Panc1 (cell line): ENCODE results near the gene RNF213. TPM values are rescaled to one million over a fixed set of nuclear protein-coding genes. Genes with fewer than 3 reads are reported as not detected.

Source experiments
- ATAC-seq: fragments of 200-7000 bp; cut with Tn5 transposase; 2 replicates; pipeline ENCODE4 v1.9.1; 2020; ENCODE audit warnings: mild to moderate bottlenecking, moderate library complexity
- BruUV-seq: library from RNA; stranded (reverse); fragments of 400-500 nt; replicated peaks from 2 replicates; lab custom pipeline; 2021; lab: Mats Ljungman, UMichigan
- CTCF ChIA-PET: fragments of 300-600 bp; sonication (Branson Sonifier 250); formaldehyde crosslinking; loops from one replicate; lab custom pipeline; 2022; ENCODE audit warnings: antibody characterized with exemption; lab: Charles Lee
- POLR2A ChIA-PET: fragments of 300-600 bp; sonication (Branson Sonifier 250); formaldehyde crosslinking; loops from one replicate; lab custom pipeline; 2022; ENCODE audit warnings: antibody characterized with exemption; lab: Charles Lee
- DNase-seq: peaks from one replicate; pipeline ENCODE4 v3.0.0-alpha.2; 2010; ENCODE audit warnings: low read depth, low spot score
- H3K27ac ChIP-seq: 2 replicates; pipeline ENCODE4 v1.5.1; 2011; ENCODE audit warnings: mild to moderate bottlenecking, low read length, inconsistent platforms
- H3K27me3 ChIP-seq: fragments of 200-500 bp; sonication (Bioruptor generic); 2 replicates; pipeline ENCODE4 v1.6.0; 2014; ENCODE audit warnings: low read length, inconsistent platforms; ENCODE audit not compliant: control insufficient read depth, insufficient read depth
- H3K36me3 ChIP-seq: fragments of 200-500 bp; sonication (Bioruptor generic); 2 replicates; pipeline ENCODE4 v1.5.1; 2014; ENCODE audit warnings: inconsistent platforms, mild to moderate bottlenecking, low read length, moderate library complexity; ENCODE audit not compliant: control insufficient read depth, insufficient read depth
- H3K4me1 ChIP-seq: 2 replicates; pipeline ENCODE4 v1.5.1; 2011; ENCODE audit warnings: inconsistent platforms, mild to moderate bottlenecking, low read length, moderate library complexity; ENCODE audit not compliant: control insufficient read depth, insufficient read depth
- H3K4me3 ChIP-seq, 2 experiments: 2 replicates each; pipeline ENCODE4 v1.5.1; 2011 to 2012; ENCODE audit warnings: low read depth in 2 of 2, low read length in 2 of 2, mild to moderate bottlenecking in 2 of 2, inconsistent platforms in 1 of 2, moderate library complexity in 1 of 2
- H3K9me3 ChIP-seq: fragments of 200-500 bp; sonication (Bioruptor generic); 2 replicates; pipeline ENCODE4 v1.5.1; 2014; ENCODE audit warnings: low read depth, mild to moderate bottlenecking, inconsistent platforms, low read length, moderate library complexity; ENCODE audit not compliant: control insufficient read depth, insufficient read depth
- POLR2AphosphoS5 ChIP-seq: IDR thresholded peaks from 2 replicates; pipeline ENCODE4 v1.6.1; 2012; ENCODE audit warnings: mild to moderate bottlenecking, low read depth, low read length, moderate library complexity
- SIN3A ChIP-seq: IDR thresholded peaks from 2 replicates; pipeline ENCODE4 v1.6.1; 2012; ENCODE audit warnings: low read depth, mild to moderate bottlenecking, low read length, moderate library complexity, borderline replicate concordance; ENCODE audit not compliant: insufficient read depth
- TCF7L2 ChIP-seq: IDR thresholded peaks from 2 replicates; pipeline ENCODE4 v1.6.1; 2011; ENCODE audit warnings: mild to moderate bottlenecking, low read depth, low read length, inconsistent platforms
- in situ Hi-C: cut with HindIII; loops from 2 replicates; pipeline ENCODE4 v1.10.0; 2016; ENCODE audit warnings: low sequenced_read_pairs, low pct_unique_long_range_greater_than_20kb
- intact Hi-C: fragments of 100-400 bp; cut with micrococcal nuclease; formaldehyde crosslinking; loops from one replicate; pipeline ENCODE4 v1.10.0; 2022; ENCODE audit not compliant: unreplicated experiment
- total RNA-seq: library from RNA; stranded (reverse); gene quantifications from one replicate; pipeline ENCODE4 v1.2.1, GENCODE V29; 2021; ENCODE audit not compliant: unreplicated experiment
- TF ChIP-seq, protein P1 (sequence below), 2 experiments: IDR thresholded peaks; 2 replicates each; pipeline ENCODE4 v1.6.1; 2011 to 2012; ENCODE audit warnings: low read depth in 2 of 2, control low read depth in 1 of 2, low read length in 1 of 2, mild to moderate bottlenecking in 1 of 2, moderate library complexity in 1 of 2; ENCODE audit not compliant: insufficient read depth in 1 of 2
- TF ChIP-seq, protein P2 (sequence below): fragments of 450-650 bp; IDR thresholded peaks from 2 replicates; pipeline ENCODE4 v1.5.1; 2017; ENCODE audit warnings: mild to moderate bottlenecking

The RNF213 gene
- total RNA-seq, 1 experiment from 2014 or later: 230 TPM

DNA sequence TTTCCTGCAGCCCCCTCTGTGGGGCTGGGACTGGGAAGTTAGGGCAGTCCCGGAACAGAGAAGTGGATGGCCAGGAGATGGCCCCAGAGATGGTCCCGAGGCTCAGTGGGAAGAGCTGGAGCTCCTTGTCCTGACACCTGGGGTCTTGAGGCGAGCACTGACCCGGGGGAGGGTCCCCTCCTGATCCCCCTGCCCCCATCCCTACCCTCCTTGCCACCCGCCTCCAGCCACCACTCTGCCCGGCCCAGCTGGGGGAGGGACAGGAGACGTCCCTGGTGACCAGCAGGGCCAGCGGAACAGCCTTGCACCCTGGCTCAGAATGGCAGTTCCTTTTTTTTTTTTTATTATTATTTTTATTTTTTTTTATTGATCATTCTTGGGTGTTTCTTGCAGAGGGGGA, 13.9 kb upstream of the RNF213 start:
- no TSS peak for BruUV-seq
- ChIA-PET POLR2A (no interaction called here), CTCF (no interaction called here)
- intact Hi-C loops: no loop called here
- DNase-seq: no peak
- no peaks in the 10 kb centered on the region for H3K4me1 ChIP-seq
- H3K27me3 ChIP-seq: no peaks in the 10 kb centered on the region
- TF ChIP-seq SIN3A: no peak
- no peak for TF ChIP-seq TCF7L2
- TF ChIP-seq, protein P1, sequence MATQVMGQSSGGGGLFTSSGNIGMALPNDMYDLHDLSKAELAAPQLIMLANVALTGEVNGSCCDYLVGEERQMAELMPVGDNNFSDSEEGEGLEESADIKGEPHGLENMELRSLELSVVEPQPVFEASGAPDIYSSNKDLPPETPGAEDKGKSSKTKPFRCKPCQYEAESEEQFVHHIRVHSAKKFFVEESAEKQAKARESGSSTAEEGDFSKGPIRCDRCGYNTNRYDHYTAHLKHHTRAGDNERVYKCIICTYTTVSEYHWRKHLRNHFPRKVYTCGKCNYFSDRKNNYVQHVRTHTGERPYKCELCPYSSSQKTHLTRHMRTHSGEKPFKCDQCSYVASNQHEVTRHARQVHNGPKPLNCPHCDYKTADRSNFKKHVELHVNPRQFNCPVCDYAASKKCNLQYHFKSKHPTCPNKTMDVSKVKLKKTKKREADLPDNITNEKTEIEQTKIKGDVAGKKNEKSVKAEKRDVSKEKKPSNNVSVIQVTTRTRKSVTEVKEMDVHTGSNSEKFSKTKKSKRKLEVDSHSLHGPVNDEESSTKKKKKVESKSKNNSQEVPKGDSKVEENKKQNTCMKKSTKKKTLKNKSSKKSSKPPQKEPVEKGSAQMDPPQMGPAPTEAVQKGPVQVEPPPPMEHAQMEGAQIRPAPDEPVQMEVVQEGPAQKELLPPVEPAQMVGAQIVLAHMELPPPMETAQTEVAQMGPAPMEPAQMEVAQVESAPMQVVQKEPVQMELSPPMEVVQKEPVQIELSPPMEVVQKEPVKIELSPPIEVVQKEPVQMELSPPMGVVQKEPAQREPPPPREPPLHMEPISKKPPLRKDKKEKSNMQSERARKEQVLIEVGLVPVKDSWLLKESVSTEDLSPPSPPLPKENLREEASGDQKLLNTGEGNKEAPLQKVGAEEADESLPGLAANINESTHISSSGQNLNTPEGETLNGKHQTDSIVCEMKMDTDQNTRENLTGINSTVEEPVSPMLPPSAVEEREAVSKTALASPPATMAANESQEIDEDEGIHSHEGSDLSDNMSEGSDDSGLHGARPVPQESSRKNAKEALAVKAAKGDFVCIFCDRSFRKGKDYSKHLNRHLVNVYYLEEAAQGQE (IDR thresholded peaks at IDR 0.05; ENCODE audit: insufficient read depth in 1 of 2, low read depth in 2 of 2, low read length in 1 of 2): no peak
- TF ChIP-seq, protein P2, sequence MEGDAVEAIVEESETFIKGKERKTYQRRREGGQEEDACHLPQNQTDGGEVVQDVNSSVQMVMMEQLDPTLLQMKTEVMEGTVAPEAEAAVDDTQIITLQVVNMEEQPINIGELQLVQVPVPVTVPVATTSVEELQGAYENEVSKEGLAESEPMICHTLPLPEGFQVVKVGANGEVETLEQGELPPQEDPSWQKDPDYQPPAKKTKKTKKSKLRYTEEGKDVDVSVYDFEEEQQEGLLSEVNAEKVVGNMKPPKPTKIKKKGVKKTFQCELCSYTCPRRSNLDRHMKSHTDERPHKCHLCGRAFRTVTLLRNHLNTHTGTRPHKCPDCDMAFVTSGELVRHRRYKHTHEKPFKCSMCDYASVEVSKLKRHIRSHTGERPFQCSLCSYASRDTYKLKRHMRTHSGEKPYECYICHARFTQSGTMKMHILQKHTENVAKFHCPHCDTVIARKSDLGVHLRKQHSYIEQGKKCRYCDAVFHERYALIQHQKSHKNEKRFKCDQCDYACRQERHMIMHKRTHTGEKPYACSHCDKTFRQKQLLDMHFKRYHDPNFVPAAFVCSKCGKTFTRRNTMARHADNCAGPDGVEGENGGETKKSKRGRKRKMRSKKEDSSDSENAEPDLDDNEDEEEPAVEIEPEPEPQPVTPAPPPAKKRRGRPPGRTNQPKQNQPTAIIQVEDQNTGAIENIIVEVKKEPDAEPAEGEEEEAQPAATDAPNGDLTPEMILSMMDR: no peak
- no peak for TF ChIP-seq POLR2AphosphoS5
- H3K4me3 ChIP-seq: no peak overlapping the region
- in situ Hi-C loops: no loop called here
- no peak for ATAC-seq
- H3K9me3 ChIP-seq: no peaks in the 10 kb centered on the region
- H3K27ac ChIP-seq: no peak overlapping the region
- no peaks in the 10 kb centered on the region for H3K36me3 ChIP-seq

DNA sequence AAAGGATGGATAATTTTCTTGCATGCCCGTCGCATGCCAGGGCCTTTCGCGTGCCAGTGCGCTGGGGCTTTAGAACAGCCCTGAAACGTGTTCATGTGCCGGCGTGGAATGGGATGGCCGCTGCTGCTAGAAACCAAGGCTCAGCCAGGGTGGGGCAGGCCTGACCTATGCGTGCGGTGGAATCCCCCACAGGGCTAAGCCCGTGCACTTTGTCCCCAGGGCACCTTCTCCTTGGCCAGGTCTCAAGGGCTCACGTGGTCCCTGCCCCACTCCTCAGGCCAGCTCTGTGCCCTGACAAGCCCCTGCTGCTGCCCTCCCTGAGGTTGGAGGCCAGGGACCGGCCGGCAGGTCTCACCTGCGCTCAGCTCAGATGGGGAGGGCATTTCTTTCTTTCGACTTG, 13.1 kb upstream of the RNF213 start:
- ATAC-seq (no peak), DNase-seq (no peak)
- Histone ChIP-seq H3K27ac (no peak overlapping the region; the same call in 1 of the 2 replicates), H3K9me3 (no peaks in the 10 kb centered on the region), H3K4me1 (peaks cover 1% of the 10 kb centered on the region), H3K27me3 (no peaks in the 10 kb centered on the region), H3K36me3 (no peaks in the 10 kb centered on the region), H3K4me3 (no peak overlapping the region)
- in situ Hi-C loops: no loop called here
- TF ChIP-seq, protein P1 (IDR thresholded peaks at IDR 0.05; ENCODE audit: insufficient read depth in 1 of 2, low read depth in 2 of 2, low read length in 1 of 2): no peak
- TF ChIP-seq POLR2AphosphoS5 (no peak), SIN3A (no peak), TCF7L2 (no peak)
- TF ChIP-seq, protein P2: no peak
- ChIA-PET POLR2A (no interaction called here), CTCF (no interaction called here)
- intact Hi-C loops: no loop called here
- no TSS peak for BruUV-seq
